Lung (tissue), 12 donors: Measurements from ENCODE around the gene CCDC6. TPM values are rescaled to one million over a fixed set of nuclear protein-coding genes. Genes with fewer than 3 reads are reported as not detected.

ENCODE experiments used
- ATAC-seq: fragments of 200-7000 bp; cut with Tn5 transposase; one replicate; pipeline ENCODE4 v1.9.1; 2020; ENCODE audit warnings: moderate number of reproducible peaks; ENCODE audit not compliant: insufficient read depth, low FRiP score
- DNase-seq, 3 donors: peaks; one replicate each; pipeline ENCODE4 v3.0.0-alpha.2; 2013 to 2017
- H3K27ac ChIP-seq, 2 donors: one replicate each; pipeline ENCODE4 v1.5.1; 2013; ENCODE audit warnings: mild to moderate bottlenecking in 2 of 2, moderate library complexity in 2 of 2, control low read depth in 1 of 2, inconsistent platforms in 1 of 2, low read depth in 1 of 2, low read length in 1 of 2
- H3K27me3 ChIP-seq, 3 donors: one replicate each; pipeline ENCODE4 v1.5.1; 2013; ENCODE audit warnings: low read length in 2 of 3; ENCODE audit not compliant: control insufficient read depth in 3 of 3, insufficient read depth in 3 of 3
- H3K36me3 ChIP-seq, 4 donors: one replicate each; pipeline ENCODE4 v1.5.1; 2013; ENCODE audit warnings: low read length in 4 of 4, mild to moderate bottlenecking in 1 of 4, moderate library complexity in 1 of 4; ENCODE audit not compliant: control insufficient read depth in 4 of 4, insufficient read depth in 4 of 4
- H3K4me1 ChIP-seq, 5 donors: one replicate each; pipeline ENCODE4 v1.5.1; 2013; ENCODE audit warnings: low read length in 5 of 5, mild to moderate bottlenecking in 2 of 5, moderate library complexity in 1 of 5; ENCODE audit not compliant: control insufficient read depth in 5 of 5, insufficient read depth in 5 of 5
- H3K4me3 ChIP-seq: one replicate; pipeline ENCODE4 v1.5.1; 2013; ENCODE audit warnings: mild to moderate bottlenecking, control low read depth, moderate library complexity
- H3K9ac ChIP-seq, 2 donors: one replicate each; pipeline ENCODE4 v1.5.1; 2013; ENCODE audit warnings: low read length in 2 of 2, control low read depth in 1 of 2; ENCODE audit not compliant: insufficient read depth in 1 of 2
- H3K9me3 ChIP-seq, 4 donors: one replicate each; pipeline ENCODE4 v1.5.1; 2013; ENCODE audit warnings: low read length in 3 of 4, mild to moderate bottlenecking in 1 of 4, moderate library complexity in 1 of 4; ENCODE audit not compliant: control insufficient read depth in 4 of 4, insufficient read depth in 3 of 4
- WGBS, 2 donors: extraction: QIAGEN DNeasy Blood & Tissue Kit; methylation state at CpG; one replicate each; pipeline ENCODE4 v1.1.7; 2013; 5-methylcytosine and 5-hydroxymethylcytosine counted together
- polyA plus RNA-seq, 2 donors: library from polyadenylated mRNA; stranded (reverse); fragments of 200-250 nt; gene quantifications; one replicate each; pipeline ENCODE4 v1.2.1, GENCODE V29; 2013
- total RNA-seq, 2 donors: library from RNA; depleted of rRNA in 1 of 2; stranded (reverse); fragments of >200 nt in 1 of 2; gene quantifications; one replicate each; pipeline ENCODE4 v1.2.1, GENCODE V29; 2014 to 2021
- TF ChIP-seq, protein P1 (sequence below): IDR thresholded peaks from 2 replicates; pipeline ENCODE4 v1.5.1; 2012; ENCODE audit warnings: mild to moderate bottlenecking; ENCODE audit errors: control extremely low read depth, extremely low read depth
- donor health status: control.
- donor health status: control.
- donor health status: Bipolar disorder and iron deficiency.
- donor health status: healthy.
- donor health status: DM: yes; HTN: yes; CAD: no.

CCDC6 gene
- total and polyA plus RNA-seq, 4 donors = 13.2 to 77.2 (median 28.1) TPM

DNA sequence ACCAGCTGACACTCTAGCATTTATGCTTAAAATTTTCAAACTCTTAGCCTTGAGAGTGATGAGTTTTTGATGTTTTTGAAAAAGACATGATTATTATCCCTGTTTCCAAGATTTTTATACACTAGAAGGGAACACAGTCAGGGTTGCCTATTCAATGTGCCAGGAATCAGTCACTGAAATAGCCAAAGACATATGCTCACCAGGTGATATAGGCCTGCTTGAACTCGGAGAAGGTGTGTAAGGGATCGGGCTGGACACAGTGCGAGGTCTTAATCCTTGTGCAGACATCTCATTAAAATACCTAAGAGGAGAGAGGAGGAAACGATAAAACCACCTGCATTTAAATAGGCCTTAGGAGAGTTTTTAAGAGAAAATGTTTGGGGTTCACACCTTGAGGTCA, 102.1 kb downstream of the CCDC6 start:
- peaks cover 22 to 37% (median 26%) of the 10 kb centered on the region in 4 donors for H3K36me3 ChIP-seq
- 96% methylated on average over 4 of the region's 4 CpGs for WGBS, 2 donors

DNA sequence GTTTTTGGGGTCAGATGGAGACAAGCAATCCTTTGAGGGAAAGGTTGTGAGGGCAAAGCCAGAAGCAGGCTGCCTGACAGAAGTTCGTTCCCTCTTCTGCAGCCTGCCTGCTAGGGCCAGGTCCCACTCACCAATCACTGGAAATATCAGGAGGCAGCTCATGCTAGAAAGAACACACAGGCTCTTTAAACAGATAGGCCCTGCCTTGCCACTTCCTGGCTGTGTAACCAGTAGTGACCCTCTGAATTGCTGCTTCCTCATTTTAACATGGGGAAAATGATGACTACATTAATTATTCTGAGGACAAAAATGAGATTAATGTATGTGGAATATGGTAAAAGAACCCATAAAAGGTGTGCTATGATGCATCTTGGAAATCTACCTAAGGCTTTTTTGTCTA, 102.6 kb downstream of the CCDC6 start:
- H3K4me3 ChIP-seq = no peak overlapping the region
- TF ChIP-seq, protein P1, sequence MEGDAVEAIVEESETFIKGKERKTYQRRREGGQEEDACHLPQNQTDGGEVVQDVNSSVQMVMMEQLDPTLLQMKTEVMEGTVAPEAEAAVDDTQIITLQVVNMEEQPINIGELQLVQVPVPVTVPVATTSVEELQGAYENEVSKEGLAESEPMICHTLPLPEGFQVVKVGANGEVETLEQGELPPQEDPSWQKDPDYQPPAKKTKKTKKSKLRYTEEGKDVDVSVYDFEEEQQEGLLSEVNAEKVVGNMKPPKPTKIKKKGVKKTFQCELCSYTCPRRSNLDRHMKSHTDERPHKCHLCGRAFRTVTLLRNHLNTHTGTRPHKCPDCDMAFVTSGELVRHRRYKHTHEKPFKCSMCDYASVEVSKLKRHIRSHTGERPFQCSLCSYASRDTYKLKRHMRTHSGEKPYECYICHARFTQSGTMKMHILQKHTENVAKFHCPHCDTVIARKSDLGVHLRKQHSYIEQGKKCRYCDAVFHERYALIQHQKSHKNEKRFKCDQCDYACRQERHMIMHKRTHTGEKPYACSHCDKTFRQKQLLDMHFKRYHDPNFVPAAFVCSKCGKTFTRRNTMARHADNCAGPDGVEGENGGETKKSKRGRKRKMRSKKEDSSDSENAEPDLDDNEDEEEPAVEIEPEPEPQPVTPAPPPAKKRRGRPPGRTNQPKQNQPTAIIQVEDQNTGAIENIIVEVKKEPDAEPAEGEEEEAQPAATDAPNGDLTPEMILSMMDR = no peak
- no peak overlapping the region for H3K27ac ChIP-seq
- H3K27me3 ChIP-seq = no peaks in the 10 kb centered on the region
- peaks cover 22 to 37% (median 26%) of the 10 kb centered on the region in 4 donors for H3K36me3 ChIP-seq
- 18 to 71% methylated on average over 1 of the region's 1 CpG for WGBS, 2 donors
- ATAC-seq (no peak), DNase-seq (no peak)
- no peak overlapping the region for H3K9ac ChIP-seq
- peaks cover 0 to 5% (median 4%) of the 10 kb centered on the region in 5 donors for H3K4me1 ChIP-seq
- H3K9me3 ChIP-seq = no peaks in the 10 kb centered on the region

More for the DNA sequence above, 102.1 kb downstream of the CCDC6 start:
- no peaks in the 10 kb centered on the region for H3K9me3 ChIP-seq
- H3K27ac ChIP-seq = no peak overlapping the region
- no peak overlapping the region for H3K4me3 ChIP-seq
- H3K4me1 ChIP-seq = peaks cover 0 to 8% (median 4%) of the 10 kb centered on the region in 5 donors
- DNase-seq = no peak
- ATAC-seq = no peak
- H3K27me3 ChIP-seq = no peaks in the 10 kb centered on the region
- TF ChIP-seq, protein P1 = no peak
- no peak overlapping the region for H3K9ac ChIP-seq

DNA sequence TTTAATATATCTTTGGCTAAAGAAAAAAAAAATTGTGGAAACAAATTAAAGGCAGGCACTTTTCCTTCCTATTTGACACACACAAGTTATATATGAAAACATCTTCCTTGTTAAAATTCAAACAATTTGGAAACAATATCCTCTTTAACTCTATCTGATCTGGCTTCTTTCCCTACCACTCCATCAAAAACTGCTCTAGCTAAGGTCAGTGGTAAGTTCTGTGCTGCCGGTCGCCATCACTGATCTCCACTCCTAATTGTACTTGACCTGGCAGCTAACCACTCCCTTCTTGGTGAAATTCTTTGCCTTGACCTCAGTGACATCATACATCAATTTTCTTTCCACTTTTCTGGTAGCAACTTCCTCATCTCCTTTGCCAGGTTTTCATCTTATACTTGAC, 105.2 kb downstream of the CCDC6 start:
- H3K36me3 ChIP-seq = peaks cover 20 to 25% (median 23%) of the 10 kb centered on the region in 4 donors
- no peak for ATAC-seq
- TF ChIP-seq, protein P1 = no peak
- no peak overlapping the region for H3K9ac ChIP-seq
- no peak for DNase-seq
- H3K4me3 ChIP-seq = no peak overlapping the region
- no peak overlapping the region for H3K27ac ChIP-seq
- peaks cover 0 to 5% (median 1%) of the 10 kb centered on the region in 5 donors for H3K4me1 ChIP-seq
- no peaks in the 10 kb centered on the region for H3K9me3 ChIP-seq
- H3K27me3 ChIP-seq = no peaks in the 10 kb centered on the region
- 57 to 87% methylated on average over 2 of the region's 2 CpGs for WGBS, 2 donors

DNA sequence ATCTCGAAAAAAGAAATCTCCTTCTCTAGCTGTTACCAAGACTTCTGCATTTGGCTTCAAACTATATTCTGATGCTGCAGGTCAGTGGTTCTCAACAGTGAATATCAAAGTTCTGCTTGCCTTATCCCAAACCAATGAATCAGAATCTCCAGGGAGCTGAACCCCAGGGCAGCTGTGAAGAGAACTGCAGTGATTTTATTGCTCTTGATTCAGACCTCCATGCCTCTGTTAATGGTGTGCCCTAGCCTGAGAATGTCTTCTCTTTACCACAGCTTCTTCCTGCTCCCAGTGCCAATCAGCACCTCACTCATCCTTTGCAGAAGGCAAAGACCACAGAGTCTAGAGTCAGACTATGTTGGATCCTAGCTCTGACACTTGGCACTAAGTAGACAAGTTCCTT, 106.9 kb downstream of the CCDC6 start:
- TF ChIP-seq, protein P1 = no peak
- no peak overlapping the region for H3K4me3 ChIP-seq
- ATAC-seq (no peak), DNase-seq (no peak)
- H3K9ac ChIP-seq = no peak overlapping the region
- WGBS, 2 donors = 94 to 96% methylated on average over 1 of the region's 1 CpG
- H3K27me3 ChIP-seq = no peaks in the 10 kb centered on the region
- no peak overlapping the region for H3K27ac ChIP-seq
- H3K9me3 ChIP-seq = no peaks in the 10 kb centered on the region
- peaks cover 0 to 5% (median 1%) of the 10 kb centered on the region in 5 donors for H3K4me1 ChIP-seq
- peaks cover 10 to 17% (median 16%) of the 10 kb centered on the region in 4 donors for H3K36me3 ChIP-seq
